Karpas-422 (cell line): Measurements from ENCODE around the gene SAPCD2. TPM values are rescaled to one million over a fixed set of nuclear protein-coding genes. Genes with fewer than 3 reads are reported as not detected.
A peak's percentile ranks its signal among the peaks of the same experiment; 100 is the strongest.

Experiments
- DNase-seq: peaks from one replicate; pipeline ENCODE4 v3.0.0-alpha.2; 2015
- H2AFZ ChIP-seq: fragments of 200-600 bp; sonication (generic); 2 replicates; pipeline ENCODE4 v1.6.1; 2014; ENCODE audit warnings: antibody characterized with exemption, low read length, mixed read lengths
- H3K27ac ChIP-seq: fragments of 200-600 bp; sonication (generic); 2 replicates; pipeline ENCODE4 v1.5.1; 2014; ENCODE audit warnings: mild to moderate bottlenecking, low read length, moderate library complexity
- H3K27me3 ChIP-seq: fragments of 200-600 bp; sonication (generic); 2 replicates; pipeline ENCODE4 v1.6.1; 2014; ENCODE audit warnings: low read length, mixed read lengths
- H3K36me3 ChIP-seq: fragments of 200-600 bp; sonication (generic); 2 replicates; pipeline ENCODE4 v1.6.1; 2014; ENCODE audit warnings: low read length, mixed read lengths; ENCODE audit not compliant: insufficient read depth
- H3K4me1 ChIP-seq: fragments of 200-600 bp; sonication (generic); 2 replicates; pipeline ENCODE4 v1.6.1; 2014; ENCODE audit warnings: mild to moderate bottlenecking, low read length, mixed read lengths
- H3K4me2 ChIP-seq: fragments of 200-600 bp; sonication (generic); 2 replicates; pipeline ENCODE4 v1.6.1; 2014; ENCODE audit warnings: low read length, low read depth, mild to moderate bottlenecking; ENCODE audit not compliant: poor library complexity, severe bottlenecking
- H3K4me3 ChIP-seq: fragments of 200-600 bp; sonication (generic); 2 replicates; pipeline ENCODE4 v1.5.1; 2014; ENCODE audit warnings: mild to moderate bottlenecking, antibody characterized with exemption, low read length, mixed read lengths
- H3K79me2 ChIP-seq: fragments of 200-600 bp; sonication (generic); 2 replicates; pipeline ENCODE4 v1.6.1; 2014; ENCODE audit warnings: mild to moderate bottlenecking, low read length, mixed read lengths
- H3K9ac ChIP-seq: fragments of 200-600 bp; sonication (generic); 2 replicates; pipeline ENCODE4 v1.6.0; 2014; ENCODE audit warnings: low read length
- H3K9me2 ChIP-seq: fragments of 200-600 bp; sonication (generic), shearing (Covaris generic); replicated peaks from 2 replicates; pipeline ENCODE4 v1.6.0; 2014; ENCODE audit warnings: mild to moderate bottlenecking, low read length, moderate library complexity; ENCODE audit not compliant: insufficient read depth
- H3K9me3 ChIP-seq: fragments of 300-700, 200-600 bp; sonication (generic); 2 replicates; pipeline ENCODE4 v1.6.1; 2014; ENCODE audit warnings: low read length, mixed read lengths
- H4K20me1 ChIP-seq: fragments of 200-600 bp; sonication (generic); 2 replicates; pipeline ENCODE4 v1.6.1; 2014; ENCODE audit warnings: mild to moderate bottlenecking, antibody characterized with exemption, low read length, low read depth; ENCODE audit not compliant: insufficient read depth
- total RNA-seq: library from RNA; depleted of rRNA; stranded (reverse); fragments of >200 nt; shearing (Covaris generic); gene quantifications from 2 replicates; pipeline ENCODE4 v1.2.3, GENCODE V29; 2014; ENCODE audit warnings: low replicate concordance

SAPCD2 gene
- total RNA-seq, 1 experiment from 2014 or later = 18.6 TPM

DNA sequence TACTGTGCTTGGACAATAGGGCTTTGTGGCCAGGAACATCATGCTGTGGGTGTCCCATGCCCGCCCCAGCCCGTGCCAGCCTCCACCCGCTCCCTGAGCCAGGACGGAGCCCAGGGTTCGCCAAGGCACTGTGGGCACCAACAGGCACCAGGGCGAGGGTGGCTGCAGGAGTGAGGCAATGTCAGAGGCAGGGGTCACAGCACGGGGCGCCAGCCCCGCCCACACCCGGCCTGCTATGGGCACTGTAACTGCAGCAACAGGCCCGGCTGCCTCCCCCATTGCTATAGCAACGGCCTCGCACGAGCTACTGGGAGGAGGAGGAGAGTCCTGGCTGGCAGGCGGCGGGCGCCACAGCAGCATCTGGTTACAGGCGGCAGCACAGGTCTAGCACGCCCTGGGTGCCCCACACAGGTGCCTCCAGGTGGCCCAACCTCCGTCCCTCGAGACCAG is 44.8 kb downstream of the SAPCD2 start:
- H2AFZ ChIP-seq = no peak overlapping the region
- H3K27me3 ChIP-seq = no peaks in the 10 kb centered on the region
- H3K9me2 ChIP-seq = no peaks in the 10 kb centered on the region
- peak overlapping the region; percentile 27 for H3K4me2 ChIP-seq
- no peaks in the 10 kb centered on the region; the same call in 1 of the 2 replicates for H4K20me1 ChIP-seq
- DNase-seq = peak; percentile 89
- H3K36me3 ChIP-seq = no peaks in the 10 kb centered on the region
- H3K4me3 ChIP-seq = no peak overlapping the region
- no peaks in the 10 kb centered on the region for H3K9me3 ChIP-seq
- peaks cover 23% of the 10 kb centered on the region for H3K4me1 ChIP-seq
- no peak overlapping the region for H3K9ac ChIP-seq
- H3K27ac ChIP-seq = no peak overlapping the region
- H3K79me2 ChIP-seq = no peaks in the 10 kb centered on the region

DNA sequence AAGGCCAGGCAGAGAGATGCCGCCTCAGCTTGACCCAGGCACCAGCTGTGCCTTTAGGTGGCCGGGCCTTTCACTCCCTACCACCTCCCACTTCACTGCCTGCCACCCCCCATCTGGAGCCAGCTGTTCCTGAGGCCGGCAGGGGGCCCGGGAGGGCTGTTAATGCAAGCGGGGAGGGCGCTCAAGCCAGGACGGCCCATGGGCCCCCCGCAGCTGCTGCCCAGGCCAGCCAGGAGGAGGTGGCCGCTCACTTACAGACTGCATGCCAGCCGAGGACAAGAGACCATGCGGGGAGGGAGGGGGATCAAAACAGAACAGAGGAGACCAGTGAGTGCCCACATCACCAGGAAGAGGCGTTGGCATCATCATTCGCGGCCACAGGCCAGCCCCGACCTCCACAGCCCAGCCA is 46.8 kb downstream of the SAPCD2 start:
- H3K27ac ChIP-seq = no peak overlapping the region
- H4K20me1 ChIP-seq = no peaks in the 10 kb centered on the region; the same call in 1 of the 2 replicates
- H3K9me2 ChIP-seq = no peaks in the 10 kb centered on the region
- peaks cover 22% of the 10 kb centered on the region for H3K4me1 ChIP-seq
- no peak overlapping the region for H3K4me2 ChIP-seq
- DNase-seq = no peak
- H3K79me2 ChIP-seq = no peaks in the 10 kb centered on the region
- no peak overlapping the region for H3K9ac ChIP-seq
- H2AFZ ChIP-seq = no peak overlapping the region
- H3K9me3 ChIP-seq = no peaks in the 10 kb centered on the region
- H3K4me3 ChIP-seq = no peak overlapping the region
- H3K27me3 ChIP-seq = no peaks in the 10 kb centered on the region
- H3K36me3 ChIP-seq = no peaks in the 10 kb centered on the region

DNA sequence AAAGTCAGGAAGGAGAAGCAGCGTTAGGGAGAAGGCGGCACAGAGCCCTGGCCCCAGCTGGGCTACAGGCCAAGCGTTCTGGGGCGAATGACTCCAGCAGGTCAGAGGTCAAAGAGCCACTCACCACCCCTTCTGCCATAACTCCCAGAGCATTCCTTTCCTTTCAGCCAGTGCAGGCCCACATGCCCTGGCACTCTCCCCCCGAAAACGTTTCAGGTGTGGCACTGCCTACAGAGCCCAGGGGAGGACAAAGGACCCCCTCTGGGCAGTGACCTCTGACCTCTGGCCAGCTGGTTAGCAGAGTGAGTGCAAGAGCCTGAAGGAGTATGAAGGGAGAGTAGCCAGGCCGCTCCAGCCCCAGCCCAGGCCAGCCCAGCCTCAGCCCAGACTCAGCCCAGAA is 47.2 kb downstream of the SAPCD2 start:
- H3K9ac ChIP-seq = no peak overlapping the region
- H2AFZ ChIP-seq = no peak overlapping the region
- DNase-seq = no peak
- H3K9me3 ChIP-seq = no peaks in the 10 kb centered on the region
- H3K9me2 ChIP-seq = no peaks in the 10 kb centered on the region
- H3K36me3 ChIP-seq = no peaks in the 10 kb centered on the region
- H3K4me2 ChIP-seq = no peak overlapping the region
- no peaks in the 10 kb centered on the region for H3K27me3 ChIP-seq
- H3K79me2 ChIP-seq = no peaks in the 10 kb centered on the region
- H4K20me1 ChIP-seq = no peaks in the 10 kb centered on the region; the same call in 1 of the 2 replicates
- no peak overlapping the region for H3K4me3 ChIP-seq
- H3K27ac ChIP-seq = no peak overlapping the region
- peaks cover 19% of the 10 kb centered on the region for H3K4me1 ChIP-seq

DNA sequence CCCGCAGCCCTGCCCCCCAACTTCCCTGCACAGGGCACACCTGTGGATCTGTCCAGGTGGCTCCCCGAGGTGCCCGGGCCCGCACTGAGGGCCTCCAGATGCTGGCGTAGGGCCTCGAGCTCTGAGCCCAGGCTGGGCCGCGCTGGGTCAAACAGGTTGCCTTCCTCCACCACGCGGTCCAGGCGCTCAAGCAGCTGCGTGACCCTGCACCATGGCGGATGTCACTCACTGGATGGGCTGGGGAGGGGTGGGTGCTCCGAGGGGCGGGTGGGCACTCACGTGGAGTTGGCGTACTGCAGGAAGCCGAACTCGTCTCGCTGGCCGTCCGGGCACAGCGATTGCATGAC is 47.7 kb downstream of the SAPCD2 start:
- no peak overlapping the region for H3K4me3 ChIP-seq
- no peaks in the 10 kb centered on the region for H3K9me3 ChIP-seq
- H3K79me2 ChIP-seq = no peaks in the 10 kb centered on the region
- H3K27ac ChIP-seq = no peak overlapping the region
- no peaks in the 10 kb centered on the region; the same call in 1 of the 2 replicates for H4K20me1 ChIP-seq
- H3K4me1 ChIP-seq = peaks cover 18% of the 10 kb centered on the region
- no peak overlapping the region for H2AFZ ChIP-seq
- no peak overlapping the region for H3K9ac ChIP-seq
- no peak overlapping the region for H3K4me2 ChIP-seq
- H3K36me3 ChIP-seq = no peaks in the 10 kb centered on the region
- no peak for DNase-seq
- no peaks in the 10 kb centered on the region for H3K9me2 ChIP-seq
- H3K27me3 ChIP-seq = no peaks in the 10 kb centered on the region

DNA sequence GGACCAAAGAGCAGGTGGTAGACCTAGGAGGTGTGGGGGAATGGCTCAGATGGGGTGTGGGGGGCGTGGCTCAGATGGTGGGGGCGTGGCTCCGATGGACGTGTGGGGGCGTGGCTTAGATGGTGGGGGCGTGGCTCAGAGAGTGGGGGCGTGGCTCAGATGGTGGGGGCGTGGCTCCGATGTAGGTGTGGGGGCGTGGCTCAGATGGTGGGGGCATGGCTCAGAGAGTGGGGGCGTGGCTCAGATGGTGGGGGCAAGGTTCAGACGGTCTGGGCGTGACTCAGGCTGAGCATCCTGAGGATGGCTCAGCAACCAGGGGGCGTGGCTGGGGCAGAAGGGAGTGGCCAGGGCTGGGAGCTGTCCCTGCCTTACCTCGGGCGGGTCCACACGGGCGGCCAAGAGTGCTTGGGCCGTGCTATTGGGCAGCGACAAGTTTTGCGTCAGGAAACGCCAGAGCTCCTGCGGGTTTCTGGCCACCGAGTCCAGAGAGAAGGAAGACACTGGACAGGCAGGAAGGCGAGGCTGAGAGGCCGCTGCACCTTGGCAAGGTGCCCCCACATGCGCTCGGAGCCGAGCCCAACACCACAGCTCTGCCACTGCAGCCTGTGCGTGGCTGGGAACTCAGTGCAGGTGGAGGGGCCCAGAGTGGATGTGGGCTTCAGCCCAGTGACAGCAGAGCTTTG is 48.2 kb downstream of the SAPCD2 start:
- Histone ChIP-seq H2AFZ (no peak overlapping the region), H3K4me2 (no peak overlapping the region), H3K27me3 (no peaks in the 10 kb centered on the region), H3K4me3 (no peak overlapping the region), H4K20me1 (no peaks in the 10 kb centered on the region; the same call in 1 of the 2 replicates), H3K4me1 (peaks cover 14% of the 10 kb centered on the region), H3K9me2 (no peaks in the 10 kb centered on the region), H3K9me3 (no peaks in the 10 kb centered on the region), H3K9ac (no peak overlapping the region), H3K27ac (no peak overlapping the region), H3K79me2 (no peaks in the 10 kb centered on the region), H3K36me3 (no peaks in the 10 kb centered on the region)
- peak; percentile 96 for DNase-seq

DNA sequence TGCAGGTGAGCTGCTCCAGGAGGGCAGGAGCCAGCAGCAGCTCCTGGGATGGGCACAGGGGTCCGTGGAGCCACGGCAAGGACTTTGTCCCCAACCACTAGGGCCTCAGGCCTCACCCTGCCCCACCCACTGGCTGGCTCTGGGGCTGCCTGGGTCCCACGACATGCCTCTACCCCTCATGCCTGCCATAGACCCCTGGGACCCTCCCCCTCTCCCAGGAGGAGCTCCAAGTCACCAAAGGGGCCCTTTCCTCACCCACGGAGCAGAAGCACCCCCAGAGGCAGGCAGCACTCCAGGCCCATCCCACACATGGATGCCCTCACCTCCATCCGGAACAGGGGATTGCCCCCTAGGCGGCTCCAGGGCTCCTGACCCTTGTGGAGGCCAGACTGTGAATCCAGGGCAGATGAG is 48.8 kb downstream of the SAPCD2 start:
- H3K4me3 ChIP-seq = no peak overlapping the region
- no peaks in the 10 kb centered on the region for H4K20me1 ChIP-seq
- H3K9me2 ChIP-seq = no peaks in the 10 kb centered on the region
- H3K27ac ChIP-seq = no peak overlapping the region
- no peak overlapping the region for H3K4me2 ChIP-seq
- peaks cover 14% of the 10 kb centered on the region for H3K4me1 ChIP-seq
- no peaks in the 10 kb centered on the region for H3K27me3 ChIP-seq
- H2AFZ ChIP-seq = no peak overlapping the region
- H3K9me3 ChIP-seq = no peaks in the 10 kb centered on the region
- no peak for DNase-seq
- no peaks in the 10 kb centered on the region for H3K36me3 ChIP-seq
- no peak overlapping the region for H3K9ac ChIP-seq
- H3K79me2 ChIP-seq = no peaks in the 10 kb centered on the region

DNA sequence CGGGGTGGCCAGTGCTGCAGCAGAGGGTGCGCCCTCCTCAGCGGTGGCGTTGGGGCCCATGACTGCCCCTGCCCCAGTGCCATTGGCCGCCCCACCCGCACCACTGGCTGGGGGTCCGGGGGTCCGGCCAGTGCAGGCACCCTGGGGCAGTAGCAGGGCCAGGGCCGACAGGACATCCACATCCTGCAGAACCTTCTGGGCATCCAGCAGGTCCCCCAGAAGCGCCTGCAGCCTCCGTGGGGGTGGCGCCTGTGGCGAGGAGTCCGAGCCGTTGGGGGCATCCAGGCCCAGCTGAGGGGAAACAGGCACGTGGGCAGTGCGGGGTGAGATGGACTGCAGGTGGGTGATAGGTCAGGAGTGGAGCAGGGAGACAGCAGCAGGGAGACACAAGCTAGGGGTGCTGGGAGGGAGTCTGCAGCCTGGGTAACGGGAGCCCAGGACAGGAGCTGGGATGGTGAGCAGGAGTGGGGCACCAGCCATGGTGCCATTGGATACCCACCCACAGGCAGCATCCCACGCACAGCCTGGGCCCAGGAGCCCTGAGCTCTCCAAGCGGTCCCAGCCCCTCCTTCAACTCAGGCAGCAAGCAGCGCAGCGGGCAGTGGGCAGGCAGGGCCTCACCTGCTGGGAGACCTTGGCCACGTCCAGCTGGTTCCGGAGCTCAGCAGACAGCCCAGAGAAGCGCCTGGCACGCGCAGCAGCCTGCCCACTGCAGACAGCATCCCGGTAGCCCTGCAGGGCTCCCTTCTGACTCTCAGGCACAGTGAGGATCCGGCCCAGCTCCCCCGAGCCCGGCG is 49.4 kb downstream of the SAPCD2 start:
- Histone ChIP-seq H3K79me2 (no peaks in the 10 kb centered on the region), H4K20me1 (no peaks in the 10 kb centered on the region), H2AFZ (no peak overlapping the region), H3K36me3 (no peaks in the 10 kb centered on the region), H3K4me1 (peaks cover 10% of the 10 kb centered on the region), H3K27me3 (no peaks in the 10 kb centered on the region), H3K9ac (no peak overlapping the region), H3K4me2 (no peak overlapping the region), H3K27ac (no peak overlapping the region), H3K4me3 (no peak overlapping the region), H3K9me2 (no peaks in the 10 kb centered on the region), H3K9me3 (no peaks in the 10 kb centered on the region)
- DNase-seq = no peak

DNA sequence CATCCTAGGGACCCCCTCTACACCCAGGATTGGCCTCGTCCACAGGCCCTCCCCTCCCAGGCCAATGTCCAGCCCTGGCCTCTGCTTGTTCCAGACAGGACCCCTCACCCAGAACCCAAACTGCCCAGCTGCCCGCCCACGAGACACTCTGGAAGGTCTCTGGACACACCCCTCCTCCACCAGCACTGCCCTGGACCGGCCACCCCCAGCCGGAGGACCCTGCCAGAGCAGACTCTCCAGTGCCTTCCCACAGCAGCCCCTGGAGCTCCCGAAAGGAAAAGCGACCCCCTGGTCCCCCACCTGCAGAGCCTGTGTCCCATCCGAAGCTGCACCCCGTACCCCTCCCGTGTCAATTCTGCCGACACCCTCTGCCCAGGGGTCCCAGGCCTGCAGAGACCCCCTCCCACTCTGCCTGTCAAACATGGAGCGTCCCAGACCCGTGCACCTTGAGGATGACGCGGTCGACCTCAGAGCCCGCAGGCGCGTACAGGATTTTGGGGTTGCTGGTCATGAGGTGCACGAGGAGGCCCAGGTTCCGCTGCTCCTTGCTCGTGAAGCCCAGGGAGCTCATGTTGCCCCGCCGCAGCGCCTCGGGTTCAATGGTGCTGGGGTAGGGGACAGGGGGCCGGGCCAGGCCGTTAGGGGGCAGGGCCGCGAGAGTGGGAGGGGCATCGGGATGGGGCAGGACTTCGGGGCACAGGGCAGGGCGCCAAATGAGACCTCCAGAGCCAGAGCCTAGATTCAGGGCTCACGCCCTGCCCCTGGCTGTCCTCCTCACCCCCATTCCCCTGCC is 50.3 kb downstream of the SAPCD2 start:
- H3K36me3 ChIP-seq = no peaks in the 10 kb centered on the region

More for the DNA sequence above, 50.3 kb downstream of the SAPCD2 start:
- Histone ChIP-seq H2AFZ (no peak overlapping the region), H4K20me1 (no peaks in the 10 kb centered on the region), H3K9ac (no peak overlapping the region), H3K4me3 (no peak overlapping the region), H3K27ac (no peak overlapping the region), H3K27me3 (no peaks in the 10 kb centered on the region), H3K9me3 (no peaks in the 10 kb centered on the region), H3K4me2 (no peak overlapping the region), H3K4me1 (peaks cover 1% of the 10 kb centered on the region), H3K79me2 (no peaks in the 10 kb centered on the region), H3K9me2 (no peaks in the 10 kb centered on the region)
- no peak for DNase-seq
